Muscle of back (tissue), 11 donors: ENCODE measurements around the gene TMEM184B. TPM values are rescaled to one million over a fixed set of nuclear protein-coding genes. Genes with fewer than 3 reads are reported as not detected.
"Not testable (repeated sequence)": the region's sequence is repeated elsewhere in the genome, so short reads cannot be mapped to it uniquely, and the experiment has no call there.

Source experiments
- DNase-seq, 3 donors: peaks; one replicate each; pipeline versions ENCODE4 v3.0.0 to v3.0.0-alpha.2; 2013
- polyA plus RNA-seq, 10 donors: library from polyadenylated mRNA; unstranded; fragments of 120-200 nt; gene quantifications; one replicate each; pipeline ENCODE4 v1.2.1, GENCODE V29; 2013; ENCODE audit not compliant: insufficient read length in 10 of 10

Gene TMEM184B
- polyA plus RNA-seq, 10 donors = 53.4 to 76.1 (median 68.1) TPM

DNA sequence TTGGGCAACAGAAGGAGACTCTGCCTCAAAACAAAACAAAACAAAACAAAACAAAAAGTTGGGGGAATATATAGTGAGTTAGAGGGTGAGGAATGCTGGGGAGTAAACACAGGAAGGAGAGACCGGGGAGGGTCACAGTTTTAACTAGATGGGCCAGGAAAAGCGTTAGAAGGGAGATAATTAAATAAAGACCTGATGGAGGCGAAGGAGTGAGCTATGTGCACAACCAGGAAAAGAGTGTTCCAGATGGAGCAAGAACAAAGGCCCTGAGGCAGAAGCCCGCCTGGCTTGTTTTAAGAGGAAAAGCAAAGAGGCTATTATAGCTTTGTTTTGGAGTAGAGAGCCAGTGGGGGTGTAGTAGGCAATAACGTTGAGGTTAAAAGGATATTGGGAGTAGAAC, 86.4 kb downstream of the TMEM184B start:
- DNase-seq = no peak

DNA sequence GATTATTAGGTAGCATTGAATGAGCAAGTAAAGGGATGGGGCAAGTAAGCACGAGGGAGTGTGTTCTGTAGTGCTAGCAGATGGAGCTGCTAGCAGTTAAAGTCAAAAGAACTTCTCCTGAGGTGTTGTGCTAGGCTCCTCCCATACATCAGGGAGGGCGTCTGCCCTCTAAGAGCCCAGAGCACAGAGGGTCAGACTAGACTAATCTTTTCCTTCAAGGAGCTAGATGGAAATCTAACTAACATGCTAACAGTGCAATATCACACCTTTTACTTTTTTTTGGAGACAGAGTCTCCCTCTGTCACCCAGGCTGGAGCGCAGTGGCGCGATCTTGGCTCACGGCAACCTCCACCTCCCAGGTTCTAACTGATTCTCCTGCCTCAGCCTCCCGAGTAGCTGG, 88.0 kb downstream of the TMEM184B start:
- no peak for DNase-seq

DNA sequence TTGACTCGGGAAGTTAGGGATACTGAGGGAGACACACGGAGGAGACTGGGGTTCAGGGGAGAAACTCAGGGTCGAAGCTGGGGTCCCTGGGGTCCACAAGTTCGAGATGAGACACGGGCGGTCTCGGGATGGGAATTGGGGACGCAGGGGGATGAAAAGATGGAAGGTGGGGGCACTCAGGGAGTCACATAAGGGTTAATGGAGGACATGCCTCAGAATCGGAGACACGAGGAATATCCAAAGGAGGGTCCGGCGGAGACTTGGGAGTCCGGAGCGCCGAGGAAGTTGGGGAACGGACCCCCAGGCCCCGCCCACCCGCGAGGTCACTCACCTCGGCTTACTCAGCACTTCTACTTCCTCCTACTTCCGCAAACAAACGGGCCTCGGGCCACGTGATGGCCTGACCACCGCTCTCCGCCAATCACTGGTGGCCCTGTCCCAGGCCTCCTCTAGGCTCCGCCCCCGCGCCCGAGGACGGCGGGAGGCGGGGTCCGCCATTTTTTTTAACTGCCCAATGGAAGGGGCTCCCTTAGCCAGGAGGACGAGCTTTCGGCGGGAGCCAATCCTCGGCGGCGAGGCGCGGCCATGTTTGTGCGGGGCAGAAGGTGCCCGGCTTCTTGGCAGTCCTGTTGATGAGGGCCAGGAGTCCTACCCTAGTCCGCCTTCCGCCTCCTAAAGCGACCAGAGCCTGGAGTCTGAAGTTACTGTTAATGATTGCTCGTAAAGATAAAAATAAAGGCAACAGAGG, 91.2 kb downstream of the TMEM184B start, which contains the start of gene PLA2G6:
Gene PLA2G6, minus strand, starts transcription at position 378 of the 748 bp plus-strand sequence. CDS start 12,404 bp downstream, outside the sequence.
- peak; percentile 98 to 99 (median 99) for DNase-seq

DNA sequence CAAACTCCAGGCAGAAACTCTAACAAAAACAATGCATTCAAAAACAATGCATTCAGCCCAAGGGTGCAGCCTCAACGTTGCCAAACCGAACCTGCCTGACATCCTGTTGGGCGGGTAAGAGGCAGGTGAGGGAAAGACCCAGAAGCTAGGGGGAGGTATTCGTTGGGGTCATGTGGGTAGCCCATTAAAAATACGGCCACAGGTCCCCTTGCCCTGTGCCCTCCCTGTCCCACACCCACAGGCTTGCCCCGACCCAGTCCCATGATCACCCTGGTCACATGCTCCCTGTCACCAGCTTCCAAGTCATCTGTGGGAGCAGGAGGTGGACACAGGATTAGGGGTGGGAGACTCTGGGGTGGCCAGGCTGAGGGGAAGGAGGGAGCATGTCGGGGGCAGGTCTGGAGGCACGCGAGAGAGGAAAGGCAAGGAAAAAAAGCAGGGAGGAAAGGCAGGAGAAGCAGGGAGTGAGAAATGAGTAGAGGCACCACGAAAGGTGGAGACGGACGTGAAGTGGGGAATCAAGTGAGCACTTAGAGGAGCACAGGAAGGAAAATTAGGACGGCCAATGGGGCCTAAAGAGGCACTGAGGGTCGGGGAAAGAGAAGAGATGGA, 91.9 kb downstream of the TMEM184B start:
- DNase-seq = peak in 1 of 3 donors; percentile 58

DNA sequence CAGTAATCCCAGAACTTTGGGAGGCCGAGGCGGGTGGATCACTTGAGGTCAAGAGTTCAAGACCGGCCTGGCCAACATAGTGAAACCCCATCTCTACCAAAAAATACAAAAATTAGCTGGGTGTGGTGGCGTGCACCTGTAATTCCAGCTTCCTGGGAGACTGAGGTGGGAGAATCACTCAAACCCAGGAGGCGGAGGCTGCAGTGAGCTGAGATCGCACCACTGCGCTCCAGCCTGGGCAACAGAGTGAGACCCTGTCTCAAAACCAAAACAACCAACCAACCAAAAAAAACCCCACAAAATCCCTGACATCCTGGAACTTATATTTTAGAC, 94.2 kb downstream of the TMEM184B start:
- not testable (repeated sequence) for DNase-seq

DNA sequence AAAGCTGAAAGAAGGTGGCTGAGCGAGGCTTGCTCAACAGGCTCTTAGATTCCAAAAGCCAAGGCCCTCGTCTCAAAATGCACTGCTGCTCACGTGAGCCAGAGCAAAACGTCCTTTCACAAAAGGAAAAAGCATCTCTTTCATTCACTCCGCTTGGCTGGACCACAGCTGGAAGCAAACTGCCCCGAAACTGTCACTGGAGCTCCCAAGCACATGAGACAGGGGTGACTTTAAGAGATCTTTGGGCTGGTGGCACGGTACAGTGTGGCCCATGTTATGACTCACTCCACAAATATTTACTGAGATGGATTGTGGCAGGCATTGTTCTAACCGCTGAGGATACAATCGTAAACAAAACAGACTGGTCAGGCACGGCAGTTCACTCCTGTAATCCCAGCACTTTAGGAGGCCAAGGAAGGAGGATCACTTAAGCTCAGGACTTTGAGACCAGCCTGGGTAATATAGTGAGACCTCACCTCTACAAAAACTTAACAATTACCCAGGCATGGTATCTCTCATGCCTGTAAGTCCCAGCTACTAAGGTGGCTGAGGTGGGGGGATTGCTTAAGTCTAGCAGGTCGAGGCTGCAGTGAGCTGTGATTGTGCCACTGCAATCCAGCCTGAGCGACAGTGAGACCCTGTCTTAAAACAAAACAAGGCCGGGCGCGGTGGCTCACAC, 94.7 kb downstream of the TMEM184B start:
- DNase-seq = no peak

DNA sequence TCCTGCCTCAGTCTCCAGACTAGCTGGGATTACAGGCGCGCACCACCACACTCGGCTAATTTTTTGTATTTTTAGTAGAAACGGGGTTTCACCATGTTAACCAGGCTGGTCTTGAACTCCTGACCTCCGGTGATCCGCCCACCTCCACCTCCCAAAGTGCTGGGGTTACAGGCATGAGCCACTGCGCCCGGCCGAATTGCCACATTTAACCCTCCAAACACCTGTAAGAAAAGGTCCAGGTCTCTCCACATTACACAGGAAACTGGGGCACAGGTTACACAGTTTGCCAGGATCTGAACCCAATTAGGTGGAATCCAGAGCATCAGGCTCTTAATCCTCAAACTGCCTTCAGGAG, 95.3 kb downstream of the TMEM184B start:
- DNase-seq = not testable (repeated sequence)

DNA sequence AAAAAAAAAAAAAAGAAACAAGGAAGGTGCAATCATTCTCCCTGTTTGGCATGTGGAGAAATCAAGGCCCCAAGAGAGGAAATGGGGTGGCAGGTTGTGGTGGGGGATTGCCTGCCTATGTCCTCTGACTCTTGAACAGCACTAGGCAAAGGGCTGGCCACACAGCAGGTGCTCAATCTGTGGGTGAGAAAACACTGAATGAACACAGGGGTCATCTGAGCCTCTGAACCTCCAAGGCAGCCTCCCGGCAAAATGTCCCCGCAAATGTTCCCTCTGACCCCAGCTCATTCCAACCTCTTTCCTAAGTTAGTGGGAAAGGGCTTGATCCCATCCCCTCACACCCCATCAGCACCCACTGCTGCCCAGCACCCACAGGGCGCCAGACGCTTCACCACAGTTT, 95.8 kb downstream of the TMEM184B start:
- DNase-seq = no peak

DNA sequence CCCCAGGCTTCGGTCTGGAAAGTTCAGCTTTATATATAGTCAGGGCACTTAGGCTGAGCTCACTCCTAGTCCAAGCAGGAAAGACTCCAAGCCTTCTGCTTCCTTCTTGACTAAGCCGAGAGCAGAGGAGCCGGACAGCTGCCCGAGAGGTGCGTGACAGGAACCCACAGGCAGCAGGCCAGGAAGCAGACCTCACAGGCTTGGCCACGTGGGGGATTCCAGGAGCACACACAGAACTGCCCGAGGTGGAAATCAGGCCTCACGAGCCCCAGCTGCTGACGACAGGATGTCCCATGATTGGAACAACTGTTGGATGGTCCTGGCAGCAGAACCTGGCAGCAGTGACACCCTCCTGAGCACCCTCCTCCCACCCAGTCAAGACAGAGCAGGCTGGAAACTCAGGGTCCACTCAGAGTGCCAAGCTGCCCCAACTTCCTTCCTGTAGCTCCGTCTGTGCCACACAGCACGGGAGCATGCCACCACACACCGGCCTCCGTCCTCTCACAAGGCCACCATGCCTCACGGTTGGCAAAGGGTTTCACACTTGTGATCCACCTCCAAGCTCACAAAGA, 96.6 kb downstream of the TMEM184B start:
- DNase-seq = peak; percentile 70 to 83 (median 79)

DNA sequence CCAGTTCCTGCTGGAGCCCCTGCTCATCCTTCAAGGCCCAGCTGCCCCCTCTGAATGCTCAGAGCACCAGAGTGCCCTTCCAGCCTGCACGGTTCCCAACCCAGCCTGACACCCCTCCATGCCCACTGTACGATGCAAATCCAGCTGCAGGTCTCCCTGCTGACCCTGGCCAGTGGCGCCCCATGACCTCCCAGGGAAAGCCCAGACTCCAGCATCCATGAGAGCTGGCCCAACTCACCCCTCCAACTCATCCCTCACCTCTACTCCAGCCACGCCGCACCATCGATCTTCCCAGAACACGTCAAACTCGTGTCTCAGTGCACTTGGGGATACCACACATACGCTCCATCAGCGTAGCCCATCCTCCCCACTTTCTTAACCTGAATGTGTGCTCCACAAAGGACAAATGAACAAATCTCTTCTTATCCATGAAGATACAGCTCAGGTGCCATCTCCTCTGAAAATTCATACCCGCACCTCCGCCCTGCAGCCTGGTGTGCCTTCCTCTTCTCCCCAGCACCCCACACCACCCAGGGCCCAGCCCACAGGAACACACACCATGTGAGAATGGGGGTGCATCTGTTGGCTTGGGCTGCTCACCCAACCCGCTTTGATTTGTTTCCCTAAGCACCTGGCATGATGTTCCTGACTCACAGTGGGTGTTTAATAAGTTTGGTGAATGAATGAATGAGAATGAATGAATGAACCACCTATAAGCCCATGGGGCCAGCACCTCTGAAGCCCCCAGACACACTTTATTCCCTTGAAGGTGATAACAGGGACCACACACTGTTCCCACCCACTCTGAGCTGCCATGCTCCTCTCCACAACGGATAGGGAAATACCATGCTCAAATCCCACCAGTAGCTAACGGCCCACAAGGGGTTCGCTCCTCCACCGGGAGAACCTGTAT, 97.3 kb downstream of the TMEM184B start:
- no peak for DNase-seq

DNA sequence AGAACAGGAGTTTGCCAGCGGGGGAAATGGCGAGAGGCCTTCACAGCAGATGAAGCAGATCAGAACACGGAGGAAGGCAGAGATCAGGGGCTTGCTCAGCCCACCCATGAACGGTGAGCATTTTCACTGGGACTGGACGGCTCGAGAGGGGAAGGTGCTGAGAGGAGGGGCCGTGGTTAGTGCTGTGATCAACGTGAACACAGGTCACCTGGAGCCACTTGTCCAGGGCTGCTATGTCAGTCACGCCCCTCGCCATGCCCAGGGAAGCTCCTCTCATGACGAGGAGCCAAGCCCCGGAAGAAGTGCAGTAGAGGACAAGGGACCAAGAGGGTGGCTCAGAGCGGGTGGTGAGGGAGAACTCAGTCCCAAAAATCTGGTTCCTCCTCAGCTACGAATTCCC, 98.2 kb downstream of the TMEM184B start:
- DNase-seq = no peak

DNA sequence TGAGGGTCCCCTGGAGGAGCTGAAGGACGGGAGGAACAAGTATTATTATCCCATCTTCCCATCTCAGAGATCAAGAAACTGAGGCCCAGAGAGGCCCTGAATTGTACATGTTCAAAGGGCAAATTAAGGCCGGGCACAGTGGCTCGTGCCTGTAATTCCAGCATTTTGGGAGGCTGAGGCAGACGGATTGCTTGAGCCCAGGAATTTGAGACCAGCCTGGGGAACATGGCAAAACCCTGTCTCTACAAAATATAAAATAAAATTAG, 99.2 kb downstream of the TMEM184B start:
- no peak for DNase-seq

DNA sequence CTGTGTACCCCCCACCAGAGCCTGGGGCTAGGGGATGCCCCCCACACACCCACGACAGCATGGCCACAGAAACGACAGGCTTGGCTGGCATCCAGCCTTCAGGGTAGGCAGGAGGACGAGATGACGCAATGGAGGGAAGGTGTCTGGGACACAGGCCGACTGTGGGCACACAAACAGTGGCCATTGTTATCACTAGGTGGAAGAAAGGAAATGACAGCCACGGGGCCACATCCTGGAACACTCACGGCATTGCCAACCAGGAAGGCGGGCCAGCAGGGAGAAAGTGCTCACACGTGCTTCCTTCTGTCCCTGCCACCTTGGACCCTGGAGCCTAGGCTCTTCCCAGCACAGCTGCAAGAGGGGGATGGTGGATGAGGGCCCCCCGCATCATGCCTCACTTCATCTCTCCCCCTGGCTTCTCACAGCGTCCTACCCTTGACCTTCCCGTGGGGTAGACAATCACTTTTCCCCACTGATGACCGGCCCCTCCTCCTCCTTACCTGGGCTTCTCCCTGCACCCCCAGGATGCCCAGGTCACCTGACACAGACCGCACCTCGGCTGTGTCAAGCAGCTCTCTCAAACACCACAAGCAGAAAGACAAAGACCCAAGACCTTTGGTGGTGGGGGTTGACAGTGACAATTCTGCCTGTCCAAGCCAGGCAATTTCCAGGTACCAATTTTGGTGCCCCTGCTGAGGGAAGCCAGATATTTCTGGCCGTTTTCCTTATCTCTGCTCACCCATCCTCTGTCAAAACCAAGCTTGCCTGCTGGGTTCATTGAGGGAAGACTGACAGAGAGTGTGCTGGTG, 99.8 kb downstream of the TMEM184B start:
- peak in 1 of 3 donors; percentile 55 for DNase-seq

DNA sequence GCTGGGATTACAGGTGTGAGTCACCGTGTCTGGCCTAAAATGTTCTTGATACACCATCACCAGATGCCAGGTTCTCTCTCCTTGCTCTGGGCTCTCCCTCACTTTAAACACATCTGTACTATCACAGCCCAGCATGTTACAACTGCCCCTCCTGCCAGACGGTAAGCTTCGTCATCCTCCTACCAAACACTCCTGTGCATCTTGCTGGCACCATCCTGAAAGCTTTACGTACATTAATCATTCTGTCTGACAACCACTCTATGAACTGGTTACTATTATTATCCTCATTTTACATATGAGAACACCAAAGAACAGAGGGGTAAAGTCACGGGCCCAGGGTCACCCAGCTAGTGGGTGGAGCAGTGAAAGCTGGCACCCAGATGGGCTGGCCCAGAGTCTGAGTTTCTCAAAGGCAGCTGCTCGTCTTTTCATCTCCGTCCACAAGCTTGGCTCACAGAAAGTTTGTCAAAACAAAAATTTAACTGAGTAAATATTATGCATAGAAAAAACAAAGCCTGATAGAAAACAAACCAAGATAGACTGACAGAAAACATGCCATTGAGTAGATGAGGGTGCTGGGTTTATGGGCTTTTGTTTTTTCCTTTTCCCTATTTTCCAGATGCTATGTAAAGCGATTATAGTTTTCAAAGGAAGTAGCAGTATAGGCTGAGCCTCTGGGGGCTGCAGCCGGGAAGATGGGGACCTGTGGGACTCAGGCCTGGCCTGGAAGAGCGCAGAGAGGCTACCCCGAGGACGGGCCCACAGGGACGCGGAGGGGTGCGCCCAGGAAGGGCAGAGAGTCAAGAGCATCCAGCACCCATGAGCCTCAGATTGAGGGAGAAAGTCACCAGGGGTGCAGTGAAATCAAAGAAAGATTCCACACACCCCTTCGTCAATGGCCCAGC, 100.6 kb downstream of the TMEM184B start:
- DNase-seq = no peak

DNA sequence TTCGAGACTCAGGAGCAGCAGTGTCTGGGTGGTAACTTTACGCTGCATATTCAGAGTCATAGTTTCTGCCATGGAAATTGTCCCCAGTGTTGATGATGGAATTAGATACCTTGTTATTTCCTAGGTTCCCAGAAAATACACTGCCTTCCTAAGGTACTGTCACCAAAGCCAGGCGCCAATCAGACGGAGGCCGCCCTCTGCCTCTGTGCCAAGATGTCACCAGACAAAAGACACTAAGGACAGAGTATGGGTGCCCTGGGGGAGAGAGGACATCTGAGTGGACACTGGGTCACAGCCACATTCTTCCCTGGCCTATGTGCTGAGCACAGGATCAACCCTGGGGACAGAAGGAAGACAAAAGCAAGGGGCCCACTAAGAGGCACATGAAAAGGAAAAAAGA, 102.3 kb downstream of the TMEM184B start:
- DNase-seq = no peak
